COLO668 (cell line): Measurements from ENCODE around the gene ARSG.

Experiments used
- DNase-seq: peaks from one replicate; lab custom pipeline; 2025; ENCODE audit not compliant: unreplicated experiment; lab: John Stamatoyannopoulos, UW

ARSG gene

GRCh38 chr17:68463211-68464019, 172.1 kb downstream of the ARSG start:
- no peak for DNase-seq

DNA sequence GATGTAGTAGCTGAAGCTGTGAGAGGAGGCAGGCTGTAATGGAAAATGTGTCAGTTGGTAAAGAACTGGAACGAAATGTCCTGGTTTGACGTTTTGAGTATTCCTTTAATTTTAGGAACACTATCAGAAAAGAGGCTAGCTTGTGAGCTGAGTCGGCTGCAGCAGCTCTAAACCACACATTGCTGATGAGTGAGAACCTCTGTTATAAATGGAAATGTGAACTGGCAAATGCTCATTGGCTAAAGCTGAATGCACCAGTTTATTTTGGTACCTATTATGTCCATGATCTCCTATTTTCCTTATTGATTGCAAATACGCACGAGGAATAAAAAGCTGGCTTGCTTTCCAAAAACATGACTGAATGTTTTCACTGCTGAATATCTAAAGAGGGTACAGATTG, 177.0 kb downstream of the ARSG start:
- no peak for DNase-seq

- no peak for DNase-seq
Measured at GRCh38 chr17:68468788-68469187, 177.5 kb downstream of the ARSG start.
